ENCODE data around the gene TOP3A.

Gene TOP3A

DNA sequence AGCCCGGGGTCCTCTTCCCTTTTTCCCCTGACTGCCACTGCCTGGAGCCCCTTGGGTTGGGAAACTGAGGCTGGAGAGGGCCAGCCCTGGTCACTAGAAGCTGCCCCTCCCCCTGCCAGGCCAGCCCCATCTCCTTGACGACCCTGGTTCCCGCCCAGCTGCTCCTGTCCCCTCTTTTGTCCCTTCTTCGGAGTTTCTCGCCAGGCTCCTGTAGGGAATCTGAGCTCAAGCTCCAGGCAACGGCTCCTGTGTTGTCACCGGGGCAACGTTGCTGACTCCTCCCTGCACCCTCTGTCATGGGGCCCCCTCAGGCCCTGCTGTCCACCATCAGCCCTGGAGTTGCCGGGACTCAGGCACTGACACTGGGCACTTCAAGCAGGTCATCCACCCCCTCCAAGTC lies 83.6 kb downstream of the TOP3A start:
- no peak for DNase-seq (ENCODE audit: low read depth)

DNA sequence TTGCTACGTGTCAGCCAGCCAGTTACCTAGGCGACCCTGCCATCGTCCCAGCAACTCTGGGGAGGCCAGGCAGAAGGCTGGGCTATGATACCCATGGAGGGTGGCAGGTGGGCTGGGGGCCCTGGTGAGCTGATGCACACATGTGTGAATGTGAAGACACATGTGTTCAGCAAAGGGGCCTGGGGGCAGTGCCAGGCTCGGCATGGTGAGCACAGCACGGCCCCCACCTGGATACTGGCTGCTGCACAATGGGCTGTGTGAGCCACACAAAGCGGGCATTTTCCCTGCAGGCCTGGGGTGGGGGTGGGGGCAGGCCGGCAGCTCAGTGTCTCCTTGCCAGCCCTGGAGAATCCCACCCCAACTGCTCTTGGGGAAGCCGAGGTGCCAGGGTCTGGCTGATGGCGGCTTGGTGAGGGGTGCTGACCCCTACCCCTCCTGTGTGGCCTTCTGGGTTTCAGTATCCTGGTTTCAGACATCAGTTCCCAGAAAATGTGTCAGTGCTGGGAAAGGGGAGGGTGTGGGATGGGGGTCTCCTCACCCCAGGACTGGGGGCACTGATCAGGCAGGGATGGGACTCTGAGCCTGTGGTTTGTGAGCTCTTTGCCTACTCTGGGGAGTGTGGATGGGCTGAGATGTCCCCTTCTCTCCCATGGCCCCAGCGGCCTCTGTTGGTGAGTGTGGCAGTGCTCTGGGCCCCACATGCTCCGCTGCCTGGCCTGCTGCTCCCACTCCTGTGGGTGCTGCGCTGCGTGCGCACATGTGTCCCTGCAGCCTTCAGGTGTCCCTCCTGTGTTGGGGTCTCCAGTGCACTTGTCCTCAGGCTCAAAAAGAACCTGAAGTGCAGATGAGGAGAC lies 84.3 kb downstream of the TOP3A start:
- DNase-seq (ENCODE audit: low read depth): no peak

- DNase-seq (ENCODE audit: low read depth): no peak
Observed at GRCh38 chr17:18229771-18230170, 85.0 kb downstream of the TOP3A start.

- no peak for DNase-seq (ENCODE audit: low read depth)
Observed at GRCh38 chr17:18229254-18229653, 85.5 kb downstream of the TOP3A start.

GRCh38 chr17:18228176-18228682 lies 86.6 kb downstream of the TOP3A start:
- no peak for DNase-seq (ENCODE audit: low read depth)

DNA sequence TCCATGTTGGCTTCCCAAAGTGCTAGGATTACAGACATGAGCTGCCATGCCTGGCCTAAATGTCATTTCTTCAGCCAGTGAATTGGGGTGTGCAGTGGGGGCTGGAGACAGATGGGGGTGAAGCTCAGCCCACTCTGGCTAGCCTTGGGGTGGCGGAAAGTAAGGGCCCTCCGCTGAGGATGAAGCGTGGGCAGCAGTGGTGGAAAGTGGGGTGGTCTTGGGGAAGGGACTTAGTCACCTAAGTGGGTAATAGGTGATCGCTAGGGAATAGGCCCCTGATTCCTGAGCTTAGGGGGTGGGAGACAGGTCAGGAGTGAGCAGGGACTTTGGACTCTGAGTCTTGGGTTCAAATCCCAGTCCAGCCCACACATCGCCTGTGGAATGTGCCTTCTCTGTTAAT lies 87.2 kb downstream of the TOP3A start:
- no peak for DNase-seq (ENCODE audit: low read depth)

DNA sequence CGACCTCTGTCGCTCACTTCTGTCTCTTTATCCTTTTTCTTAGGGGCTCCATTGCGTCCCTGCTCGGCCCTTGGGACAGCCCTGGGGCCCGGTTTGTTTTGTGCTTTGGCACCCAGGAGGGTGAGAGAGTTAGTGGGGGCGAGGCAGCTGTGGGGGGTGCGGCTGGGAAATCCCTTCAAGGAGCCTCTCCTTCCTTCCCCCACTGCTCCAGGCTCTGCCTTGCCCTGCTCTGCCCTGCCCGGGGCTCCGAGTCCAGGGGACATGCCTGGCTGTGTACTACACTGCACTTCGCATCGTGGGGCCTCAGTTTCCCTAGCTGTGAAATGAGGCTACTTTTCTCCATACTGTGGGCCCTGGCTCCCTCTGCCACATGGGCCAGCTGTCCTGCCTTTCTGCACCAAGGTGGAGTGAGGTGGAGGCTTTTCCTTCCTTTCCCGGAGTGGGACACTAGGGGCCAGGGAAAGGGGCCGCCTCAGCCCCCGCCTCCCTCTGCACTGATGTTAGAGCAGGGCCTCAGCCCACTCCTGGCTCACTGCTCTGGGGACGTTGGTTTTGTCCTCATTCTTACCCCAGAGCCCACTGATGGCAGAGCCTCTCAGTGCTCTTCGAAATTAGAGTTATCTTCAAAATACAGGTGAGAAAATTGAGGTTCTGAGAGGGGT lies 88.4 kb downstream of the TOP3A start:
- DNase-seq (ENCODE audit: low read depth): no peak

DNA sequence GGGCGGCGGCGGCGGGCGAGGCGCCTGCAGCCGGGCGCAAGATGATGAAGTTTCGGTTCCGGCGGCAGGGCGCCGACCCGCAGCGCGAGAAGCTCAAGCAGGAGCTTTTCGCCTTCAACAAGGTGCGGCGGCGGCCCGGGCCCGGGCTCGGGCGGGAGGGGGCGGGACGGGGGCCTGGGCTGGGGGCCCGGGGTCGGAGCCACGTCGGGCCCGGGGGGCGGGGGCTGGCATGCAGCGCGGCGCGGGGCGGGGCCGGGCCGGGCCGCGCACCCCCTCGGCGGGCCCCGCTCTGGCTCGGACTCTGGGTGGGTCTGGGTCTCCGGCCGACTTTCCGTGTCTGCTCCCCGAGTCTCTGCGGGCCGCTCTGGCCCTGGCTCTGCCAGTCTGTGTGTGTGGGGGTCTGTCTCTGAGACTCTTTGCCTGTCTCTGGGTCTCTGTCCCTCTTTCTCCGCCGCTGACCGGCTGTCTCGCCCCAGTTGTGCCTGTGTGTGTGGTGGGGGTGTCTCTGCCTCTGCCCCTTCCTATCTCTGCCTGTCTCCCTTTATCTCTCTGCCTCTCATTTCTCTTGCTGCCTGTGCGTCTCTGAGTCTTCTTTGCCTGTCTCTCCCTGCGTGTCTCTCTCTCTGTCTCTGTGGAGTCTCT lies 89.0 kb downstream of the TOP3A start:
- DNase-seq (ENCODE audit: low read depth): no peak

DNA sequence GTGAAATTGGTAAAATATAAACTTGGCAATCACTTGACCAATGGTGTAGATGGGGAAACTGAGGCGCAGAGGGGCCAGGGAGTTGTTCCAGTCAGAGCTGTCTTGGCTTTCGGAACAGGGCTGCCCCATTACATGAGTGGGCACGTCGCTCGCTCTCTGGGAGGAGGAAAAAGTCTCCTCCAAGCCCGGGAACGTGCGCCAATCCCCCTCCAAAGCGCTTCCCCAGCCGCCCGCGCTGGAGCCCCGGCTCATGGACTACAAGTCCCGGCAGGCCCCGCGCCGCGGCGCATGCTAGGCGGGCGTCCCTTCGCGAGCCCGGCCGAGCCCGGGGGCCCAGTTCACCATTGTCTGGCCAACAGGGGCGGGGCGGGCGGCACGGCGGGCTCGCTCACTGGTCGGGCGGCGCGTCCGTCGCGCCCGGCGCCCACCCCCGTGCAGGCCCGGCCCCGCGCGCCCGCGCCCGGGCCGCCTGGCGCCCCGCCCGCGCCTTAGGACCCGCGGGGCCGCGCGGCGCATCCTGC lies 89.6 kb downstream of the TOP3A start, which contains the start of gene LLGL1:
LLGL1 (plus strand) TSS at position 515 of the 521 bp plus-strand sequence. CDS start 48 bp downstream, outside the sequence.
- peak; percentile 85 for DNase-seq (ENCODE audit: low read depth)

DNA sequence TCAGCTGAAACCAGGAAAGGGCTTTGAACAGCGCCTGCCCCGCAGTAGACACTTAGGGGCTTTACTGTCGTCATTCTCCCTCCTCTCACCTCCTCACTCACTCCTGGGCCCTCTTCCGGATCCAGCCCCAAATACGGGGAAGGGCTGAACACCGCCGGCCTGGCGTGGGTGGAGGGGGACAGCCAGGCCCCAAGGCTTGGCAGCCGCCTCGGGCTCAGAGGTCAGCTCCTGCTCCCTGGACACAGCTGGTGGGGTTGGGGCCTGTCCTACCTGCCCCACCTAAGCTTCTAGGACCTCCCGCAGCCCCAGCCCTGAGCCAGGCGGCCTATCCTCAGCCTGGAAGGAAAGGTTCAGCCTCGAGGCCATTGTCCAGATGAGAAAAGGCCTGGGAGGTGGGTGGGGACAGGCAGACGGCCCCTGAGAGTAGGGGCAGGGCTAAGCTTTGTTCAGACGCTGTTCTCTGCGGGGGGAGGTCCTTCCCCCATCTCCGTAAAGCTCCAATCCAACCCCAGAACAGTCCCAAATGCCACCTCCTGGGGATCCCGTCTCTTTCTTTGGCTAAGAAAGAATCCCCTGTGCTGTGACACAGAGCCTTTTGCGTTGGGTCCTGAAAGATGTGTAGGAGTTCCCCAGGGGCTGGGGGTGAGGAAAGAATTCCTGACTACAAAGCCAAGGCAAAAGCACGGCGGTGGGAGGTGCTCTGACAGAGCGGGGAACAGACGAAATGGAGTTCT lies 90.2 kb downstream of the TOP3A start:
- no peak for DNase-seq (ENCODE audit: low read depth)

DNA sequence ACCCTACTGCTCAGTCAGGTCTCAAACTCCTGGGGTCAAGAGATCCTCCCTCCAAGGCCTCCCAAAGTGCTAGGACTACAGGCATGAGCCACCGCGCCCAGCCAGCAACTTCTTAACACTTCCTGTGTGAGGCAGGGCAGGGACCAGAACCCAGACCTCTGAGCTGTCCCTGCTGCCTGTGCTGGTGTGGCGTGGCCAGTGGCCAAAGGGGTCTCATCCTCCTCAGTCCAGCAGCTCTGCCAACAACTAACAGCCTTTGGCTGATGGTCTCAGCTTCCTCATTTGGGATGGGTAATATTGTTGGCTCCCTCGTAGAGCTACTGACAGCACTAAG lies 90.8 kb downstream of the TOP3A start:
- DNase-seq (ENCODE audit: low read depth): no peak
